K562 (cell line): ENCODE results near the gene SEPTIN8. TPM values are rescaled to one million over a fixed set of nuclear protein-coding genes. Genes with fewer than 3 reads are reported as not detected.
A peak's percentile ranks its signal among the peaks of the same experiment; 100 is the strongest.

Experiments
- ATAC-seq: fragments of 200-7000 bp; cut with Tn5 transposase; 3 replicates; pipeline ENCODE4 v1.9.1; 2020; ENCODE audit warnings: moderate library complexity
- BruUV-seq: library from RNA; stranded (reverse); fragments of 400-500 nt; replicated peaks from 2 replicates; lab custom pipeline; 2021; lab: Mats Ljungman, UMichigan
- CTCF ChIA-PET: fragments of 300-600 bp; formaldehyde crosslinking; extraction: SDS; loops from one replicate; lab custom pipeline; 2021; ENCODE audit warnings: low intra/inter-chr PET ratio; lab: Yijun Ruan, JAX
- POLR2A ChIA-PET: fragments of 300-600, 350-650 bp; sonication (Branson Sonifier 250); formaldehyde crosslinking; extraction: SDS; loops from one replicate; lab custom pipeline; 2021; ENCODE audit warnings: antibody characterized with exemption, inconsistent platforms; lab: Yijun Ruan, JAX
- DNase-seq, 4 experiments: peaks; one replicate each; pipeline versions ENCODE4 v3.0.0 to v3.0.0-alpha.2; 2011 to 2018; ENCODE audit warnings: low spot score in 3 of 4, mixed read lengths in 3 of 4; ENCODE audit errors: extremely low read depth in 1 of 4
- FAIRE-seq: peaks from 2 replicates; lab custom pipeline; 2011; peaks lifted over from hg19 to GRCh38; lab: Jason Lieb, UNC
- H2AFZ ChIP-seq: 2 replicates; pipeline ENCODE4 v1.6.0; 2011; ENCODE audit warnings: low read depth, low read length, control low read depth, inconsistent platforms
- H3K27ac ChIP-seq: fragments of 200-600 bp; 3 replicates; pipeline ENCODE4 v1.8.0; 2011; ENCODE audit warnings: low read depth, mild to moderate bottlenecking, control low read depth, inconsistent platforms, low read length, moderate library complexity, mixed read lengths; ENCODE audit errors: extremely low read depth
- H3K27me3 ChIP-seq, 2 experiments: fragments of 300-600 bp in 1 of 2; 2 replicates in 1 of 2; 3 replicates in 1 of 2; pipeline versions ENCODE4 v1.6.0 to v1.8.0; 2011; ENCODE audit warnings: inconsistent platforms in 2 of 2, low read length in 2 of 2, mild to moderate bottlenecking in 1 of 2, mixed read lengths in 1 of 2, moderate library complexity in 1 of 2; ENCODE audit not compliant: control insufficient read depth in 2 of 2, insufficient read depth in 2 of 2
- H3K36me3 ChIP-seq: fragments of 300-600 bp; 3 replicates; pipeline ENCODE4 v1.8.0; 2011; ENCODE audit warnings: mild to moderate bottlenecking, low read length, inconsistent platforms; ENCODE audit not compliant: control insufficient read depth, insufficient read depth
- H3K4me1 ChIP-seq, 2 experiments: fragments of 200-600 bp in 1 of 2; replicated peaks in 1 of 2; 2 replicates in 1 of 2; 3 replicates in 1 of 2; pipeline versions ENCODE4 v1.5.1 to v1.8.0; 2011; ENCODE audit warnings: inconsistent platforms in 2 of 2, low read length in 2 of 2, mild to moderate bottlenecking in 1 of 2, mixed read lengths in 1 of 2, moderate library complexity in 1 of 2; ENCODE audit not compliant: control insufficient read depth in 2 of 2, insufficient read depth in 2 of 2
- H3K4me2 ChIP-seq: 2 replicates; pipeline ENCODE4 v1.6.1; 2011; ENCODE audit warnings: low read length, control low read depth, inconsistent platforms, mixed read lengths; ENCODE audit not compliant: insufficient read depth
- H3K4me3 ChIP-seq: fragments of 200-600 bp; sonication (generic), shearing (Covaris generic); 2 replicates; pipeline ENCODE4 v1.5.1; 2016; ENCODE audit warnings: control low read depth, inconsistent platforms
- H3K79me2 ChIP-seq: fragments of 200-600 bp; 3 replicates; pipeline ENCODE4 v1.8.0; 2011; ENCODE audit warnings: low read length, inconsistent platforms; ENCODE audit not compliant: control insufficient read depth, insufficient read depth
- H3K9ac ChIP-seq, 2 experiments: 2 replicates each; pipeline versions ENCODE4 v1.6.0 to v1.6.1; 2011; ENCODE audit warnings: low read depth in 2 of 2, low read length in 2 of 2, control low read depth in 1 of 2, inconsistent platforms in 1 of 2, mild to moderate bottlenecking in 1 of 2, mixed read lengths in 1 of 2; ENCODE audit not compliant: insufficient read depth in 1 of 2
- H3K9me1 ChIP-seq: one replicate; pipeline ENCODE4 v1.6.0; 2011; ENCODE audit warnings: inconsistent platforms, mild to moderate bottlenecking, low read length, moderate library complexity; ENCODE audit not compliant: control insufficient read depth, insufficient read depth
- H3K9me3 ChIP-seq: replicated peaks from 2 replicates; pipeline ENCODE4 v1.5.1; 2011; ENCODE audit warnings: low read depth, low read length, inconsistent platforms; ENCODE audit not compliant: control insufficient read depth, insufficient read depth
- H4K20me1 ChIP-seq: replicated peaks from 2 replicates; pipeline ENCODE4 v1.6.1; 2011; ENCODE audit warnings: low read length, inconsistent platforms, mixed read lengths; ENCODE audit not compliant: control insufficient read depth, insufficient read depth
- COPS2 ChIP-seq: fragments of 450-650 bp; conservative IDR thresholded peaks from 2 replicates; pipeline ENCODE4 v1.6.1; 2016; ENCODE audit warnings: mild to moderate bottlenecking, moderate library complexity
- HDAC2 ChIP-seq: fragments of 450-650 bp; IDR thresholded peaks from 2 replicates; pipeline ENCODE4 v1.6.1; 2016; ENCODE audit warnings: mild to moderate bottlenecking
- MAZ ChIP-seq, 2 experiments: fragments of 450-650 bp in 1 of 2; sonication (generic) in 1 of 2; formaldehyde crosslinking; IDR thresholded peaks in 1 of 2; conservative IDR thresholded peaks in 1 of 2; 2 replicates each; pipeline versions ENCODE4 v1.4.0 to v1.5.0; 2020; ENCODE audit warnings: mild to moderate bottlenecking in 1 of 2, missing genetic modification reagents in 1 of 2
- POLR3G ChIP-seq: IDR thresholded peaks from 2 replicates; pipeline ENCODE4 v1.6.1; 2011; ENCODE audit not compliant: insufficient read length, insufficient replicate concordance; ENCODE audit errors: extremely low read depth
- POU5F1 ChIP-seq: fragments of 150-350 bp; IDR thresholded peaks from 2 replicates; pipeline ENCODE4 v1.6.1; 2014; ENCODE audit warnings: borderline replicate concordance, low read length, low read depth, mild to moderate bottlenecking; ENCODE audit not compliant: partially characterized antibody
- SMAD1 ChIP-seq: fragments of 150-350 bp; IDR thresholded peaks from 2 replicates; pipeline ENCODE4 v1.6.1; 2014; ENCODE audit warnings: low read length, low read depth; ENCODE audit not compliant: partially characterized antibody
- SMARCE1 ChIP-seq: fragments of 450-650 bp; IDR thresholded peaks from 2 replicates; pipeline ENCODE4 v1.7.1; 2016; ENCODE audit warnings: mild to moderate bottlenecking
- ZNF3 ChIP-seq: fragments of 250-450 bp; sonication (Bioruptor Pico); IDR thresholded peaks from 2 replicates; pipeline ENCODE4 v1.5.0; 2021; ENCODE audit warnings: mild to moderate bottlenecking, moderate library complexity
- WGBS: fragments of 100-300 bp; shearing (Covaris generic); methylation state at CpG from one replicate; pipeline ENCODE4 v1.1.6; 2016; ENCODE audit warnings: low coverage, mixed read lengths; ENCODE audit not compliant: insufficient coverage; ENCODE audit errors: missing lambda C conversion rate; 5-methylcytosine and 5-hydroxymethylcytosine counted together
- in situ Hi-C: fragments of 300-500 bp; cut with MboI; formaldehyde crosslinking; loops from 4 replicates; pipeline ENCODE4 v1.15.0; 2018; ENCODE audit warnings: inconsistent platforms, mixed read lengths
- intact Hi-C: fragments of 100-400 bp; cut with micrococcal nuclease; formaldehyde crosslinking; loops from 2 replicates; pipeline ENCODE4 v1.14.2; 2022
- polyA plus RNA-seq, 8 experiments: library from polyadenylated mRNA; depleted of rRNA in 4 of 8; stranded (reverse) in 5 of 8; unstranded in 3 of 8; fragments of >200 nt; fragmentation: Nextera tagmentation in 2 of 8; fragmentation: Illumina TruSeq in 1 of 8; extraction: Ambion mirVana in 2 of 8; extraction: Trizol in 1 of 8; gene quantifications; 2 replicates each; pipeline versions ENCODE4 v1.2.1 to v1.2.3, GENCODE V29; 2011 to 2014; ENCODE audit warnings: inconsistent platforms in 1 of 8, missing spikeins in 1 of 8
- total RNA-seq, 7 experiments: library from RNA; depleted of rRNA in 6 of 7; stranded (reverse); fragments of >200 nt in 6 of 7; fragmentation: Illumina TruSeq in 2 of 7; extraction: Trizol in 2 of 7; gene quantifications; 2 replicates each; pipeline versions ENCODE4 v1.2.1 to v1.2.3, GENCODE V29; 2011 to 2021; ENCODE audit warnings: low replicate concordance in 1 of 7

The SEPTIN8 gene
- total and polyA plus RNA-seq, 9 of the 15 experiments (the other 6 are each of a cell fraction or from before 2014, with no cell fraction given): 19.3 to 142 (median 101) TPM

GRCh38 chr5:132767150-132767549 is 9.9 kb downstream of the SEPTIN8 start:
- peaks cover 79% of the 10 kb centered on the region; the same call in 2 of the 3 replicates for H3K36me3 ChIP-seq
- TF ChIP-seq POLR3G: no peak
- no peak for TF ChIP-seq SMAD1
- no peak for TF ChIP-seq COPS2
- TF ChIP-seq ZNF3 (CRISPR knock-in tag): no peak
- TF ChIP-seq SMARCE1: no peak
- TF ChIP-seq POU5F1: no peak
- TF ChIP-seq HDAC2: no peak
- no peak for TF ChIP-seq MAZ (CRISPR knock-in tag; conservative IDR thresholded peaks at IDR 0.05 in 1 of 2, IDR thresholded peaks at IDR 0.05 in 1 of 2)
- intact Hi-C loops: no loop called here
- H3K27ac ChIP-seq: no peak overlapping the region
- H3K27me3 ChIP-seq: no peaks in the 10 kb centered on the region
- BruUV-seq: TSS peak; percentile 10
- POLR2A ChIA-PET: interaction anchor here (0.6 to 3.5 kb wide), 4 partner anchors 9 to 282 kb away, joined by 3 to 22 read pairs (median 5); no protein-coding TSS in a partner anchor
- DNase-seq: no peak
- CTCF ChIA-PET: no interaction called here
- ATAC-seq: no peak
- no peak overlapping the region for H2AFZ ChIP-seq
- H3K4me3 ChIP-seq: no peak overlapping the region
- WGBS: 92% methylated on average over 2 of the region's 2 CpGs
- H3K9me1 ChIP-seq: no peaks in the 10 kb centered on the region
- no peak for FAIRE-seq
- H3K79me2 ChIP-seq: peaks cover 56% of the 10 kb centered on the region
- no peak overlapping the region for H3K9ac ChIP-seq
- H3K9me3 ChIP-seq: no peaks in the 10 kb centered on the region
- H3K4me1 ChIP-seq: peaks cover 7 to 14% of the 10 kb centered on the region in 2 experiments; a peak in 3 of 5 replicates
- no peak overlapping the region for H3K4me2 ChIP-seq
- peaks cover 18% of the 10 kb centered on the region for H4K20me1 ChIP-seq
- in situ Hi-C loops: no loop called here
